ENCODE results near the gene SPATA1. TPM values are rescaled to one million over a fixed set of nuclear protein-coding genes. Genes with fewer than 3 reads are reported as not detected.

SPATA1 gene
- polyA plus RNA-seq, 1 donor from 2014 or later = 0.17 TPM

- Histone ChIP-seq H3K9me2 (ENCODE audit: insufficient read depth, low read length) (no peaks in the 10 kb centered on the region), H3F3A (ENCODE audit: insufficient read depth, low read length, poor library complexity, severe bottlenecking) (no peaks in the 10 kb centered on the region), H3K4me3 (ENCODE audit: low read length) (peak overlapping the region; percentile 81), H3K79me2 (replicated peaks; ENCODE audit: insufficient read depth, low read length) (no peaks in the 10 kb centered on the region), H3K9ac (ENCODE audit: low read length) (peak overlapping the region; percentile 59), H3K36me3 (ENCODE audit: insufficient read depth, low read length) (no peaks in the 10 kb centered on the region), H4K20me1 (ENCODE audit: insufficient read depth) (no peaks in the 10 kb centered on the region), H3K27ac (ENCODE audit: low read length) (no peak overlapping the region), H3K4me2 (ENCODE audit: low read length) (peak overlapping the region; percentile 57), H3K27me3 (ENCODE audit: insufficient read depth, low read depth, low read length) (no peaks in the 10 kb centered on the region), H2AFZ (ENCODE audit: low read depth, low read length) (peak overlapping the region; percentile 62), H3K9me3 (ENCODE audit: low read length) (no peaks in the 10 kb centered on the region)
- TF ChIP-seq RAD21 (conservative IDR thresholded peaks at IDR 0.05) = no peak
- no peak for TF ChIP-seq POLR2AphosphoS5 (IDR thresholded peaks at IDR 0.05)
- TF ChIP-seq CTCF (IDR thresholded peaks at IDR 0.05; ENCODE audit: poor library complexity, severe bottlenecking) = no peak
- no peak for TF ChIP-seq REST (IDR thresholded peaks at IDR 0.05; ENCODE audit: borderline replicate concordance)
- TF ChIP-seq MXI1 (conservative IDR thresholded peaks at IDR 0.05; ENCODE audit: poor library complexity, severe bottlenecking) = no peak
- no peak for TF ChIP-seq SMC3 (conservative IDR thresholded peaks at IDR 0.05; ENCODE audit: poor library complexity)
- TF ChIP-seq TAF1 (IDR thresholded peaks at IDR 0.05; ENCODE audit: low read depth) = no peak
- TF ChIP-seq EZH2 (IDR thresholded peaks at IDR 0.05; ENCODE audit: borderline replicate concordance, insufficient read depth, low read length, poor library complexity, severe bottlenecking) = no peak
- no peak for TF ChIP-seq EP300 (conservative IDR thresholded peaks at IDR 0.05; ENCODE audit: poor library complexity, severe bottlenecking)
Observed at GRCh38 chr1:84573481-84573966, 67.3 kb downstream of the SPATA1 start.

DNA sequence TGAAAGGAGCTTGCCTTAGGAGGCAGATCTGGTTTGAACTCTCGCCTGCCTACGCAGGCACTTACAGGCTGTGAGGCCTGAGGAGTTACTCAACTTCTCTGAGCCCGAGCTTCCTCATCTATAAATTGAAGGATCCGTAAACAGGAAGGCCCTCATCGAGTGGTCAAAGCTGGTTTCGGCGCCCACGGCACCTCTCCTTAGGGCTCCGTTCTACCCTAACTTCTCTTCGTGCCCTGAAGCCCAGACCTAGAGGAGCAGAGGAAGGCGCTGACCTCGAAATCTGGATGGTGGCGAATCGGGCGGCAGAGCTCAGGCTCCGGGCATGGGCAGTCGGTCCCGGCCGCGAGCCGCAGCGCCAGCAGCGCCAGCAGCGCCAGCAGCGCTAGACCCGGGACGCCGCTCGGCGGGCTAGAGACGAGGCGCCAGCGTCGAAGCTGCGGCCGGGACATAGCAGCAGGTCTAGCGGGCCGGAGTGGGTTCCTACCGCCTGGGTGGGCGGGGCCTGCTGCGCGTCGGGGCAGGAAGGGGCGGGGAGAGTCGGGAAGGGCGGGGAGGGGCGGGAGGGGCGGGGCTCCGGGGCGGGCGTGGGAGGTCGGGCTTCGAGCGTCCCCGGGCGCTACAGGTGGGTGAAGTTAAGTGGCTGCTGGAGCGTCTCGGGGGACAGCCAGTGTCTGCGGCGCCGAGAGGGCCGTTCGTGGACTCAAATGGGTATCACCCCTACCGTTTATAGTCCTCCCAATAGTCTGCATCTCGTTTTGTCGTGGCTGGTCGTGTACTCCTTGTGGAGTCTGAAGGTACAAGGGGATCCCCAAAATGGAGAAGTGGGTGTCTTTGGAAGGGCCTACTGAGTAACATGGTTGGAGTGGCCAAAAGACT is 68.0 kb downstream of the SPATA1 start, which contains the start of gene CTBS:
CTBS (minus strand) TSS at position 474 of the 876 bp plus-strand sequence; CDS start at position 449, 25 bp downstream.
- Histone ChIP-seq H3K9ac (ENCODE audit: low read length) (peak within 1 kb of the TSS; percentile 59), H3K79me2 (replicated peaks; ENCODE audit: insufficient read depth, low read length) (no peaks in the 10 kb centered on the region), H3K9me2 (ENCODE audit: insufficient read depth, low read length) (no peaks in the 10 kb centered on the region), H3K36me3 (ENCODE audit: insufficient read depth, low read length) (no peaks in the 10 kb centered on the region), H3K27ac (ENCODE audit: low read length) (no peak within 1 kb of the TSS), H2AFZ (ENCODE audit: low read depth, low read length) (peak within 1 kb of the TSS; percentile 62), H3F3A (ENCODE audit: insufficient read depth, low read length, poor library complexity, severe bottlenecking) (no peaks in the 10 kb centered on the region), H3K4me2 (ENCODE audit: low read length) (peak within 1 kb of the TSS; percentile 57), H4K20me1 (ENCODE audit: insufficient read depth) (no peaks in the 10 kb centered on the region), H3K27me3 (ENCODE audit: insufficient read depth, low read depth, low read length) (no peaks in the 10 kb centered on the region), H3K9me3 (ENCODE audit: low read length) (no peaks in the 10 kb centered on the region), H3K4me3 (ENCODE audit: low read length) (peak within 1 kb of the TSS; percentile 81)
- TF ChIP-seq MXI1 (conservative IDR thresholded peaks at IDR 0.05; ENCODE audit: poor library complexity, severe bottlenecking) = no peak
- peak; percentile 19 for TF ChIP-seq RAD21 (conservative IDR thresholded peaks at IDR 0.05)
- no peak for TF ChIP-seq TAF1 (IDR thresholded peaks at IDR 0.05; ENCODE audit: low read depth)
- TF ChIP-seq POLR2AphosphoS5 (IDR thresholded peaks at IDR 0.05) = peak; percentile 29
- TF ChIP-seq REST (IDR thresholded peaks at IDR 0.05; ENCODE audit: borderline replicate concordance) = no peak
- peak; percentile 27 for TF ChIP-seq SMC3 (conservative IDR thresholded peaks at IDR 0.05; ENCODE audit: poor library complexity)
- TF ChIP-seq EP300 (conservative IDR thresholded peaks at IDR 0.05; ENCODE audit: poor library complexity, severe bottlenecking) = no peak
- no peak for TF ChIP-seq CTCF (IDR thresholded peaks at IDR 0.05; ENCODE audit: poor library complexity, severe bottlenecking)
- no peak for TF ChIP-seq EZH2 (IDR thresholded peaks at IDR 0.05; ENCODE audit: borderline replicate concordance, insufficient read depth, low read length, poor library complexity, severe bottlenecking)

Measured in neural cell (in vitro differentiated cells).